Breast epithelium (tissue), 3 donors: ENCODE results near the gene TTYH3.
"Not testable (repeated sequence)": the region's sequence is repeated elsewhere in the genome, so short reads cannot be mapped to it uniquely, and the experiment has no call there.

ENCODE experiments used
- CTCF ChIP-seq, 3 donors: fragments of 450-650 bp; IDR thresholded peaks; one replicate each; pipeline ENCODE4 v1.5.1; 2016 to 2017; ENCODE audit warnings: antibody characterized with exemption in 3 of 3, mild to moderate bottlenecking in 3 of 3, moderate library complexity in 3 of 3
- POLR2A ChIP-seq: fragments of 450-650 bp; IDR thresholded peaks from one replicate; pipeline ENCODE4 v1.6.1; 2016; ENCODE audit warnings: antibody characterized with exemption, mild to moderate bottlenecking, moderate library complexity

- TF ChIP-seq CTCF (IDR thresholded peaks at IDR 0.05); POLR2A: not testable (repeated sequence)
Observed at GRCh38 chr7:2678454-2678853, 46.7 kb downstream of the TTYH3 start.
